Measurements from ENCODE around the gene IMMP2L.
"Not testable (repeated sequence)": the region's sequence is repeated elsewhere in the genome, so short reads cannot be mapped to it uniquely, and the experiment has no call there.

Gene IMMP2L

DNA sequence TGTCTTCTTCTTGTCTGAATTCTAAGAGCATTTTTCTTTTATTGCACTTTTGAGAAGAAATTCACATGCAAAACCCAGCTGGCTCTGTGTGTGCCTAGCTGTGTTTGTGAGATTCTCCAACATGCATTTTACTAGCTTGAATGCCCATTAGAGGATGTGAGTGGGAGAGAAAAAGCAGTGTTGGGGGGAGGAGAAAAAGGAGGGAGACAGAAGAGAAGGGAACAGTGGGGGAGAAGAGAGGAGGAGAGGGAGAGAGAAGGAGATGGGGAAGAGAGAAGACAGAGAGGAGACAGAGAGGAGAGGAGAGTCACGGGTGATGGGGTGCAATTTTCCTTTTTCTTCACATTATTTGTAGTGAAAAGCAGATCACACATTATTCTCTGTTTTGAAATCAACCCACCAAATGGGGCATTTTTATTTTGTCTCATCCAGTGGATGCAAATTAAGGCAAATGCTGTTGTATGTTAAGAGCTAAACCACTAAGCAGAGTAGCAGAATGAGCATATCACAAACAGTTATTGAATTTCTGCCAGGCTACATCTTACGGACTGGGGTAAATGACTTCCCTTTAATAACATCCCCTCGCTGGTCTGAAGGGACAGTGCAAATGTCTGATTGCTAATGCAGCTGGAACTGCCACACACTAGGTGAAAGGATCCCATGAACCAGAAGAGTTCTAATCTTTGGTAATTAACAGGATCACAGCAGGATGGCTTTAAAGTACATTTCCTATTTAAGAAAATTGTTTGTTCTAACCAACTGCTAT is 470.5 kb downstream of the IMMP2L start:
- no peak for DNase-seq

- peak; percentile 49 for DNase-seq
Observed at GRCh38 chr7:111090846-111091245, 471.4 kb downstream of the IMMP2L start, which contains the start of gene LRRN3. LRRN3 (plus strand) TSS chr7:111091127; CDS start chr7:111122773, 31,646 bp downstream.

GRCh38 chr7:111089822-111090426 is 472.4 kb downstream of the IMMP2L start:
- peak; percentile 52 for DNase-seq

- DNase-seq = no peak
Observed at GRCh38 chr7:111088328-111088727, 474.0 kb downstream of the IMMP2L start.

- DNase-seq = peak; percentile 54
Observed at GRCh38 chr7:111086532-111086931, 475.8 kb downstream of the IMMP2L start.

- no peak for DNase-seq
Observed at GRCh38 chr7:111085356-111085755, 476.9 kb downstream of the IMMP2L start.

- DNase-seq = peak; percentile 82
Observed at GRCh38 chr7:111083413-111083812, 478.9 kb downstream of the IMMP2L start.

GRCh38 chr7:111082351-111082750 is 479.9 kb downstream of the IMMP2L start:
- peak; percentile 87 for DNase-seq

- DNase-seq = no peak
Observed at GRCh38 chr7:111081546-111082267, 480.6 kb downstream of the IMMP2L start.

GRCh38 chr7:111080495-111081105 is 481.7 kb downstream of the IMMP2L start:
- DNase-seq = no peak

GRCh38 chr7:111077001-111077400 is 485.3 kb downstream of the IMMP2L start:
- DNase-seq = no peak

GRCh38 chr7:111076205-111076604 is 486.1 kb downstream of the IMMP2L start:
- DNase-seq = peak; percentile 92

- DNase-seq = no peak
Observed at GRCh38 chr7:111075498-111075897, 486.8 kb downstream of the IMMP2L start.

DNA sequence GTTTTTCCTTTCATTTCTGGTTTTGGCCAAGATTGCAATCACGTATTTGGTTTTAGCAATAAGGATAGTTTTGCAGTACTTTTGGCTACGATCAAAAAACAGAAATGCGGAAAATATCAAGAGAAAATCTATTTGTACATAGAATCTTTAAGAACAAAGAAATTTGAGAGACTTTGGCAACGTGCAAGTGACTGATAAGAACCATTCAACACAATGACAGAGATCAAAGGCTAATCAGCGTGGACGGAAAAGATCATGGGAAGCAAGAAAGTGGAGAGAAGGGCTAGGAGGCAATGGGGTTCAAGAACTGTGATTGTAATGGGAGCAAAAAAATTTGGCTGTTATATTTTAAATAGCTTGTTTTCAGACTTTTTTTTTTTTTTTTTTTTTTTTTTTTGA is 487.5 kb downstream of the IMMP2L start:
- DNase-seq = no peak

DNA sequence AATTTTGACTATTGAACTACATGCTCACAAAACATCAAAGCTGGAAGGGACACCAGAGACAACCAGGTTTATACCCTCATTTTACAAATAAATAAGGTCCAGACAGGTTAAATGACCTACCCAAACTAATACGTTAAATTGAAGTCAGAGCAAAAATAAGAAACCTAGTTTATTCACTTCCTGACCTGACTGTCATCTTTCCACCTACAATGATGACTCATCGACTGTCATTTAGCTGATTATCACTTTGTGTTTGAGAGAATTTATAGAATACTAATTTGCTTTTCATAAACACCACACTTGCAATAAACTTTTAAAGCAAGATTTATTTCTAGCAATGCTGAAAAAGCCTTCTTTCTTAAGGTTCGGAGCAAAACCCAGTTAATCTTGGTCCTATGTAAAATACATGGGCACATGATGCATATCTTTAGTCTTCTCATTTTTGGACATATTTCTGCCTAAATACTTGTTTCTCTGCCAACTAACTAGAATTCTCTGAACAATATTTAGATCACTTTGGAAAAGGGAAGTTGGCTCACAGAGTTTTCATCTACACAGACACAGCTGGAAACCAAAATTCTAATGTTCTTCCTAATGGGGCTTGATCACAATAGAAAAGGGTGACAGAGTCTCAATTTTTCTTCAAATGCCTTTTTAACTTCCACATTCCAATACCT is 488.1 kb downstream of the IMMP2L start:
- peak; percentile 49 for DNase-seq

- DNase-seq = not testable (repeated sequence)
Observed at GRCh38 chr7:111072658-111073057, 489.6 kb downstream of the IMMP2L start.

- no peak for DNase-seq
Observed at GRCh38 chr7:111071556-111071955, 490.7 kb downstream of the IMMP2L start.

GRCh38 chr7:111068618-111069017 is 493.7 kb downstream of the IMMP2L start:
- DNase-seq = no peak

DNA sequence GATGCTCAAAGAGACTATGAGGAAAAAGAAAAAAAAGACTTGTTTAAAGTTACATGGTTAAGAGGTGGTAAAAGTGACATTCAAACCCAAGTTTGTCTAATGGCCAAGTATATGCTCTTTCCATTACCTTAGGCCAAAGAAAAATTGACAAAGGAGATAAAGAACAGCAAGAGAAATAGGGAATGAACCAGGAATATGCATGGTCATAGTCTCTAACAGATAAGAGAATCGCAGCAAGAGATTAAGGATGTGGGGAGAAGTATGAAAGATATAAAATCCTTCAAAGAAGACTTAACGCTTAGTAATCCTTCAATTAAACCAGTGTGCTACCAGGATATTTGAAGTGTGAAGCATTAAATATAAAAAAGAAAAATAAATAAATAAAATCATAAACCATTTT is 494.6 kb downstream of the IMMP2L start:
- no peak for DNase-seq

- no peak for DNase-seq
Observed at GRCh38 chr7:111067251-111067650, 495.0 kb downstream of the IMMP2L start.

DNA sequence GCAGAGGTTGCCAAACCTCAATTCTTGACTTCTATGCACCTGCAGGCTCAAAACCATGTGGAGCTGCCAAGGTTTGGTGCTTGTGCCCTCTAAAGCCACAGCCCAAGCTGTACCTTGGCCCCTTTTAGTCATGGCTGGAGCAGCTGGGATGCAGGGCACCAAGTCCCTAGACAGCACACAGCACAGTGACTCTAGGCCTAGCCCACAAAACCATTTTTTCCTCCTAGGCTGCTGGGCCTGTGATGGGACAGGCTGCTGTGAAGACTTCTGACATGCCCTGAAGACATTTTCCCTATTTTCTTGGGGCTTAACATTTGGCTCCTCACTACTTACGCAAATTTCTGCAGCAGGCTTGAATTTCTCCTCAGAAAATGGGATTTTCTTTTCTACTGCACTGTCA is 499.1 kb downstream of the IMMP2L start:
- DNase-seq = no peak

- DNase-seq = no peak
Observed at GRCh38 chr7:111059833-111060232, 502.5 kb downstream of the IMMP2L start.

GRCh38 chr7:111057066-111057465 is 505.2 kb downstream of the IMMP2L start:
- DNase-seq = no peak
